ENCODE measurements around the gene AQP9. TPM values are rescaled to one million over a fixed set of nuclear protein-coding genes. Genes with fewer than 3 reads are reported as not detected.
"Not testable (repeated sequence)": the region's sequence is repeated elsewhere in the genome, so short reads cannot be mapped to it uniquely, and the experiment has no call there.

Gene AQP9
- total and polyA plus RNA-seq, 2 of the 8 experiments (the other 6 are each of a cell fraction or from before 2014, with no cell fraction given): not detected

DNA sequence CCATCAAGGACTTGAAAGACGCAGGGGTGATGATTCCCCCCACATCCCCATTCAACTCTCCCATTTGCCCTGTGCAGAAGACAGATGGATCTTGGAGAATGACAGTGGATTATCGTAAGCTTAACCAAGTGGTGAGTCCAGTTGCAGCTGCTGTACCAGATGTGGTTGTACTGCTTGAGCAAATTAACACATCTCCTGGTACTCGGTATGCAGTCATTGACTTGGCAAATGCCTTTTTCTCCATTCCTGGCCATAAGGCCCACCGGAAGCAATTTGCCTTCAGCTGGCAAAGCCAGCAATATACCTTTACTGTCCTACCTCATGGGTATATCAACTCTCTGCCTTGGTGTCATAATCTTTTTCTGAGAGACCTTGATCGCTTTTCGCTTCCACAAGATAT is 70.0 kb downstream of the AQP9 start:
- H4K91ac ChIP-seq (replicated peaks; ENCODE audit: insufficient read length, low read length); H4K5ac ChIP-seq (ENCODE audit: insufficient read length, low read depth, low read length); H2AK5ac ChIP-seq (ENCODE audit: low read depth, low read length); H3K4me2 ChIP-seq (ENCODE audit: insufficient read depth in 1 of 2, low read depth in 2 of 2, low read length in 2 of 2); H3K23ac ChIP-seq (ENCODE audit: insufficient read length); H3K79me1 ChIP-seq (ENCODE audit: low read depth, low read length); H2BK120ac ChIP-seq (replicated peaks; ENCODE audit: low read depth, low read length); H3K4ac ChIP-seq (replicated peaks; ENCODE audit: insufficient read length, low read depth, low read length); POLR2A ChIA-PET (ENCODE audit: partially characterized antibody); H2BK15ac ChIP-seq (ENCODE audit: low read length); H4K8ac ChIP-seq (ENCODE audit: extremely low read depth, insufficient read depth, low read length); H3K27me3 ChIP-seq (replicated peaks in 1 of 4; ENCODE audit: control insufficient read depth in 3 of 4, extremely low read depth in 1 of 4, insufficient read depth in 3 of 4, low read length in 3 of 4); FAIRE-seq; H2BK5ac ChIP-seq (ENCODE audit: low read depth, low read length); H3K79me2 ChIP-seq (ENCODE audit: control insufficient read depth in 1 of 2, insufficient read depth in 2 of 2, low read length in 2 of 2); H3K14ac ChIP-seq (ENCODE audit: insufficient read length); H2BK12ac ChIP-seq (ENCODE audit: low read depth, low read length); H3K4me1 ChIP-seq (replicated peaks in 1 of 4; ENCODE audit: control insufficient read depth in 3 of 4, insufficient read depth in 4 of 4, low read length in 3 of 4); H3K56ac ChIP-seq (replicated peaks; ENCODE audit: insufficient read length, low read depth, low read length); DNase-seq (ENCODE audit: low read depth in 1 of 2, low spot score in 2 of 2); H3K9me3 ChIP-seq (ENCODE audit: insufficient read depth in 2 of 2, low read depth in 1 of 2, low read length in 1 of 2); H3K9ac ChIP-seq (replicated peaks in 1 of 4; ENCODE audit: extremely low read depth in 1 of 4, low read depth in 3 of 4, low read length in 3 of 4); H3K4me3 ChIP-seq (ENCODE audit: extremely low read depth in 1 of 4, insufficient read depth in 2 of 4, low read depth in 3 of 4, low read length in 4 of 4); H2AFZ ChIP-seq (ENCODE audit: low read length); H4K20me1 ChIP-seq (replicated peaks in 1 of 2; ENCODE audit: control insufficient read depth in 1 of 2, insufficient read depth in 2 of 2, low read length in 2 of 2); H3K36me3 ChIP-seq (ENCODE audit: control insufficient read depth in 2 of 4, insufficient read depth in 4 of 4, low read length in 3 of 4); H3K18ac ChIP-seq (ENCODE audit: extremely low read depth, low read length); H3K23me2 ChIP-seq (ENCODE audit: low read depth, low read length); H3K27ac ChIP-seq (ENCODE audit: low read depth, low read length); H2BK20ac ChIP-seq (ENCODE audit: low read length): not testable (repeated sequence)
- WGBS, 2 experiments (ENCODE audit: extremely low coverage in 1 of 2, insufficient coverage in 1 of 2, insufficient read length in 1 of 2, insufficient replicate concordance in 2 of 2, low coverage in 1 of 2, low lambda C conversion rate in 2 of 2, missing lambda C conversion rate in 1 of 2): 94% methylated on average over 6 of the region's 6 CpGs; no CpG with 5 or more reads in 1 of the 2 experiments
- CTCF ChIA-PET (ENCODE audit: partially characterized antibody): interaction anchor here (1.0 kb wide), 1 partner anchor 23 kb away, joined by 3 read pairs; no protein-coding TSS in a partner anchor

GRCh38 chr15:58209007-58209481 is 70.9 kb downstream of the AQP9 start:
- CTCF ChIA-PET (ENCODE audit: partially characterized antibody): interaction anchor here (0.6 kb wide), 1 partner anchor 1301 kb away, joined by 3 read pairs; no protein-coding TSS in a partner anchor
- H4K20me1 ChIP-seq (replicated peaks in 1 of 2; ENCODE audit: control insufficient read depth in 1 of 2, insufficient read depth in 2 of 2, low read length in 2 of 2); H3K27me3 ChIP-seq (replicated peaks in 1 of 4; ENCODE audit: control insufficient read depth in 3 of 4, extremely low read depth in 1 of 4, insufficient read depth in 3 of 4, low read length in 3 of 4); H2BK12ac ChIP-seq (ENCODE audit: low read depth, low read length); H3K23ac ChIP-seq (ENCODE audit: insufficient read length); H3K18ac ChIP-seq (ENCODE audit: extremely low read depth, low read length); DNase-seq (ENCODE audit: low read depth in 1 of 2, low spot score in 2 of 2); H3K4me1 ChIP-seq (replicated peaks in 1 of 4; ENCODE audit: control insufficient read depth in 3 of 4, insufficient read depth in 4 of 4, low read length in 3 of 4); H3K14ac ChIP-seq (ENCODE audit: insufficient read length); H2AFZ ChIP-seq (ENCODE audit: low read length); H3K23me2 ChIP-seq (ENCODE audit: low read depth, low read length); H3K27ac ChIP-seq (ENCODE audit: low read depth, low read length); H4K5ac ChIP-seq (ENCODE audit: insufficient read length, low read depth, low read length); H3K79me2 ChIP-seq (ENCODE audit: control insufficient read depth in 1 of 2, insufficient read depth in 2 of 2, low read length in 2 of 2); H2AK5ac ChIP-seq (ENCODE audit: low read depth, low read length); H3K4me3 ChIP-seq (ENCODE audit: extremely low read depth in 1 of 4, insufficient read depth in 2 of 4, low read depth in 3 of 4, low read length in 4 of 4); H4K8ac ChIP-seq (ENCODE audit: extremely low read depth, insufficient read depth, low read length); H4K91ac ChIP-seq (replicated peaks; ENCODE audit: insufficient read length, low read length); H3K9me3 ChIP-seq (ENCODE audit: insufficient read depth in 2 of 2, low read depth in 1 of 2, low read length in 1 of 2); H3K36me3 ChIP-seq (ENCODE audit: control insufficient read depth in 2 of 4, insufficient read depth in 4 of 4, low read length in 3 of 4); H2BK20ac ChIP-seq (ENCODE audit: low read length); H3K79me1 ChIP-seq (ENCODE audit: low read depth, low read length); FAIRE-seq; POLR2A ChIA-PET (ENCODE audit: partially characterized antibody); H2BK5ac ChIP-seq (ENCODE audit: low read depth, low read length); H2BK120ac ChIP-seq (replicated peaks; ENCODE audit: low read depth, low read length); H3K4ac ChIP-seq (replicated peaks; ENCODE audit: insufficient read length, low read depth, low read length); H3K9ac ChIP-seq (replicated peaks in 1 of 4; ENCODE audit: extremely low read depth in 1 of 4, low read depth in 3 of 4, low read length in 3 of 4); H3K4me2 ChIP-seq (ENCODE audit: insufficient read depth in 1 of 2, low read depth in 2 of 2, low read length in 2 of 2); H2BK15ac ChIP-seq (ENCODE audit: low read length); H3K56ac ChIP-seq (replicated peaks; ENCODE audit: insufficient read length, low read depth, low read length): not testable (repeated sequence)
- 94% methylated on average over 3 of the region's 3 CpGs; no CpG with 5 or more reads in 1 of the 2 experiments for WGBS, 2 experiments (ENCODE audit: extremely low coverage in 1 of 2, insufficient coverage in 1 of 2, insufficient read length in 1 of 2, insufficient replicate concordance in 2 of 2, low coverage in 1 of 2, low lambda C conversion rate in 2 of 2, missing lambda C conversion rate in 1 of 2)
